Kidney epithelial cell (primary cell): ENCODE measurements around the gene CTPS1. TPM values are rescaled to one million over a fixed set of nuclear protein-coding genes. Genes with fewer than 3 reads are reported as not detected.

Experiments
- DNase-seq: peaks from one replicate; pipeline ENCODE4 v3.0.0-alpha.2; 2010; ENCODE audit warnings: low read depth
- H3K27me3 ChIP-seq: 2 replicates; pipeline ENCODE4 v1.6.0; 2011; ENCODE audit warnings: low read length; ENCODE audit not compliant: control insufficient read depth, insufficient read depth
- H3K36me3 ChIP-seq: 2 replicates; pipeline ENCODE4 v1.5.1; 2011; ENCODE audit warnings: low read length; ENCODE audit not compliant: control insufficient read depth, insufficient read depth
- H3K4me3 ChIP-seq: 2 replicates; pipeline ENCODE4 v1.5.1; 2011; ENCODE audit warnings: low read depth, mild to moderate bottlenecking, control low read depth, low read length
- total RNA-seq: library from RNA; depleted of rRNA; stranded (reverse); fragments of >200 nt; gene quantifications from 2 replicates; pipeline ENCODE4 v1.2.3, GENCODE V29; 2015
- TF ChIP-seq, protein P1 (sequence below): IDR thresholded peaks from 2 replicates; pipeline ENCODE4 v1.5.1; 2011; ENCODE audit warnings: mild to moderate bottlenecking, moderate library complexity, low read length, control low read depth, inconsistent platforms; ENCODE audit not compliant: insufficient read depth, poor library complexity, severe bottlenecking

The CTPS1 gene
- total RNA-seq, 1 donor from 2014 or later = 59.8 TPM

DNA sequence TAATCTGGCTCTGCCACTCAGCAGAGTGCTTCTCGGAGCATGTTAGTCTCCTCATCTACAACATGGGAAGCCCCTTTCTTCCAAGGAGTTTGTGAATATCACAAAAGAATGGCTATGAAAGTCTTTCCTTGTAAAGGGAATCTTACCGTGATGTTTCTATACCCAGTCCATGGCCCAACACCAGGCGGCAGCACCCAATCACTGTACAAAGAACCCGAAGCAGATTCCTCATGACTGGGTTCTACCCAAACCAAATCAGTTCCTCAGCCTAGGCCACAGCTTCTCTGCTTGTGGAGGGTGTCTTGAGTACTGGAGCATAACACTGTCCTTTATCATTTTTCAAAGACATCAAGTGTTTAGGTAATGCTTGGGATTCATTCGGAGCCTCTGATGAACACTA is 58.6 kb downstream of the CTPS1 start:
- Histone ChIP-seq H3K27me3 (no peaks in the 10 kb centered on the region), H3K36me3 (no peaks in the 10 kb centered on the region), H3K4me3 (no peak overlapping the region)
- DNase-seq = no peak
- TF ChIP-seq, protein P1, sequence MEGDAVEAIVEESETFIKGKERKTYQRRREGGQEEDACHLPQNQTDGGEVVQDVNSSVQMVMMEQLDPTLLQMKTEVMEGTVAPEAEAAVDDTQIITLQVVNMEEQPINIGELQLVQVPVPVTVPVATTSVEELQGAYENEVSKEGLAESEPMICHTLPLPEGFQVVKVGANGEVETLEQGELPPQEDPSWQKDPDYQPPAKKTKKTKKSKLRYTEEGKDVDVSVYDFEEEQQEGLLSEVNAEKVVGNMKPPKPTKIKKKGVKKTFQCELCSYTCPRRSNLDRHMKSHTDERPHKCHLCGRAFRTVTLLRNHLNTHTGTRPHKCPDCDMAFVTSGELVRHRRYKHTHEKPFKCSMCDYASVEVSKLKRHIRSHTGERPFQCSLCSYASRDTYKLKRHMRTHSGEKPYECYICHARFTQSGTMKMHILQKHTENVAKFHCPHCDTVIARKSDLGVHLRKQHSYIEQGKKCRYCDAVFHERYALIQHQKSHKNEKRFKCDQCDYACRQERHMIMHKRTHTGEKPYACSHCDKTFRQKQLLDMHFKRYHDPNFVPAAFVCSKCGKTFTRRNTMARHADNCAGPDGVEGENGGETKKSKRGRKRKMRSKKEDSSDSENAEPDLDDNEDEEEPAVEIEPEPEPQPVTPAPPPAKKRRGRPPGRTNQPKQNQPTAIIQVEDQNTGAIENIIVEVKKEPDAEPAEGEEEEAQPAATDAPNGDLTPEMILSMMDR = peak; percentile 12

DNA sequence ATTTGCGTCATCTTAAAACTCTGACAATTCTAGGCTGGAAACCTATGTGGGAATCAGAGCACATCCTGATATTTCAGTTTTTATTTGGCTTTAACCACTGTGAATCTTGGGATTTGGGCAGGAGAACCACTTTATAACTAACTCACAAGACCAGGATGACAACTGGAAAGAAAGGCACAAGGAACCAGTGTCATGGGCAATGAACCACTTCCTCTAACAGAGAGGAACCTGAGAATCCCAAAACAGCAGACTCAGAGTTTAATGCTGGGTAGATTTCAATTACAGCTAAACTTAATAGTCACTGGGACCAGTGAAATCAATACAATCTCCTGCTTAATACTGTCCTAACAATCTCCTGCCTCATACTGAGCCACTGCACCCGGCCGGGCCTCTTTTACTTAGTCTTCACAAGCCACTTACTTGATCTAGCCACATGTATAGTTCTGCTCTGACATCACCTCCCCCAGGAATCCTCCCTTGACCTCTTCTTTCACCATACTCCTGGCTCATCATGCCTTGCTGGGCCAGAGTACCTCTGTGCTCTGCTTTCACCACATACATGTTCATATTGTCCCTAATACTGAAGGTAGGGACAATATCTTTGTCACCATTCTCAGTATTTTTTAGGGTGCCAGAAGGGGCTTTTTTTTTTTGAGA is 62.2 kb downstream of the CTPS1 start:
- H3K36me3 ChIP-seq = no peaks in the 10 kb centered on the region
- DNase-seq = no peak
- H3K27me3 ChIP-seq = no peaks in the 10 kb centered on the region
- H3K4me3 ChIP-seq = no peak overlapping the region
- TF ChIP-seq, protein P1 = no peak

- no peak for DNase-seq
- Histone ChIP-seq H3K36me3 (no peaks in the 10 kb centered on the region), H3K27me3 (no peaks in the 10 kb centered on the region), H3K4me3 (no peak overlapping the region)
- TF ChIP-seq, protein P1 = no peak
These were observed 64.7 kb downstream of the CTPS1 start for GRCh38 chr1:41044187-41044586.

- H3K4me3 ChIP-seq = no peak overlapping the region
- H3K36me3 ChIP-seq = no peaks in the 10 kb centered on the region
- no peaks in the 10 kb centered on the region for H3K27me3 ChIP-seq
- peak; percentile 23 for DNase-seq
- TF ChIP-seq, protein P1 = no peak
These were observed 66.2 kb downstream of the CTPS1 start for GRCh38 chr1:41045740-41046139.

DNA sequence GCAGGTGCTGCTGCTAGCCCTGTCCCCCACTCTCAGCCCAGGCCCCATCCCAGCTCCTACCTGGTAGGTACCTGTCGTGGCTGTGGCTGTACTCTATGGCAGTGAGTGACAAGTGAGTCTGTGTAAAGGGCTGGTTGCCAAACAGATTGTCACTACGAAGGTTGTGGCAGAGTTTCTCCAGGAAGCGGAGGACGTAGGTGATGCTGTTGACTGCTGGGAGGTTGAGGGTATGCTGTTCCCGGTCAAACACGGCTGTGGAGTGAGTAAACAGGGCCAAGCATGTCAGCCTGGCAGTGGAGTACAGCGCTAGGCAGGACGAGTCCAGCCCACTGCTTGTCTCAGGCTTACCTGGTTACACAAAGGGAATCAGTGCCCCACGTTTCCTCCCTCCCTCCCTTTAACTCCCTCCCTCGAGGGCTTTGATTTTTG is 66.9 kb downstream of the CTPS1 start:
- H3K36me3 ChIP-seq = no peaks in the 10 kb centered on the region
- DNase-seq = no peak
- no peaks in the 10 kb centered on the region for H3K27me3 ChIP-seq
- TF ChIP-seq, protein P1 = no peak
- no peak overlapping the region for H3K4me3 ChIP-seq

DNA sequence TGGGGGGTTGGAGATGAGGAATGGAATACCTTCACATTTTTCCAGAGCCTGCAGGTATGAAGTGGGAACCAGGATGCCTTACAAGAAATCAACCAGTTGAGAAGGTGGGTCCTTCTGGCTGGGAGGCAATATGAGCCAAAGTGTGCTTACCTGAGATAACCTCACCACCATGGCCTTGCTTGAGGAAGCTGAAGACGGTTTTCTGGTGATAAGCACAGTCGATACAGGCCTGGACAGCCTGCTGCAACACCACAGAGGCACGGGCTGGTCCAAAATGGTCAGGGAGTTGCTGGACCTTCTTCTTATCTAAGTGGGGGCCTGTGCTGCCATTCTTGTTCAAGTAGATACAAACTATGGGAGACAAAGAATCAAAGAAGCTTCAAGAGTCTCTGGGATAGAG is 69.0 kb downstream of the CTPS1 start:
- TF ChIP-seq, protein P1 = no peak
- H3K36me3 ChIP-seq = no peaks in the 10 kb centered on the region
- DNase-seq = no peak
- no peaks in the 10 kb centered on the region for H3K27me3 ChIP-seq
- H3K4me3 ChIP-seq = no peak overlapping the region
